GM18909 (cell line): Measurements from ENCODE around the gene CHRNE.
"Not testable (repeated sequence)": the region's sequence is repeated elsewhere in the genome, so short reads cannot be mapped to it uniquely, and the experiment has no call there.

Source experiments
- ATAC-seq: cut with Tn5 transposase; IDR thresholded peaks from one replicate; pipeline ENCODE4 v1.9.1; 2021; ENCODE audit warnings: mild to moderate bottlenecking; ENCODE audit not compliant: unreplicated experiment, poor library complexity

The CHRNE gene

GRCh38 chr17:4858068-4858881 is 44.6 kb downstream of the CHRNE start:
- no peak for ATAC-seq

GRCh38 chr17:4857347-4857746 is 45.6 kb downstream of the CHRNE start:
- not testable (repeated sequence) for ATAC-seq

GRCh38 chr17:4856937-4857314 is 46.0 kb downstream of the CHRNE start:
- no peak for ATAC-seq

- no peak for ATAC-seq
Measured at GRCh38 chr17:4856271-4856936, 46.5 kb downstream of the CHRNE start.

GRCh38 chr17:4854111-4854681 is 48.7 kb downstream of the CHRNE start:
- ATAC-seq: no peak

- no peak for ATAC-seq
Measured at GRCh38 chr17:4853208-4853671, 49.7 kb downstream of the CHRNE start.

GRCh38 chr17:4852567-4853207 is 50.2 kb downstream of the CHRNE start:
- no peak for ATAC-seq

GRCh38 chr17:4851084-4851483 is 51.8 kb downstream of the CHRNE start:
- ATAC-seq: no peak

- ATAC-seq: no peak
Measured at GRCh38 chr17:4850246-4850645, 52.7 kb downstream of the CHRNE start.

GRCh38 chr17:4849011-4849536 is 53.8 kb downstream of the CHRNE start:
- ATAC-seq: no peak
